Neutrophil (primary cell): Measurements from ENCODE around the gene SORD.

Experiments used
- H3K27ac ChIP-seq: fragments of 200-600 bp; sonication (generic); 2 replicates; pipeline ENCODE4 v1.5.1; 2016; ENCODE audit warnings: mild to moderate bottlenecking, moderate library complexity
- H3K27me3 ChIP-seq: fragments of 200-600 bp; sonication (generic); 2 replicates; pipeline ENCODE4 v1.6.0; 2016; ENCODE audit warnings: mild to moderate bottlenecking
- H3K36me3 ChIP-seq: fragments of 200-600 bp; sonication (generic); 2 replicates; pipeline ENCODE4 v1.5.1; 2017
- H3K4me1 ChIP-seq, 2 experiments: fragments of 200-600 bp in 1 of 2; sonication (generic) in 1 of 2; 1 replicate in 1 of 2; 2 replicates in 1 of 2; pipeline versions ENCODE4 v1.5.1 to v1.6.1; 2013 to 2016; ENCODE audit warnings: low read depth in 1 of 2, low read length in 1 of 2, mild to moderate bottlenecking in 1 of 2, moderate library complexity in 1 of 2; ENCODE audit not compliant: control insufficient read depth in 1 of 2, insufficient read depth in 1 of 2
- H3K4me3 ChIP-seq, 2 experiments: fragments of 200-600 bp in 1 of 2; sonication (generic) in 1 of 2; 1 replicate in 1 of 2; 2 replicates in 1 of 2; pipeline ENCODE4 v1.5.1; 2013 to 2016; ENCODE audit warnings: low read depth in 1 of 2, low read length in 1 of 2, mild to moderate bottlenecking in 1 of 2, moderate library complexity in 1 of 2
- H3K9me3 ChIP-seq: fragments of 200-600 bp; sonication (generic); 2 replicates; pipeline ENCODE4 v1.5.1; 2016
- CTCF ChIP-seq: fragments of 200-600 bp; sonication (generic); IDR thresholded peaks from 2 replicates; pipeline ENCODE4 v1.5.1; 2016; ENCODE audit warnings: antibody characterized with exemption

The SORD gene

GRCh38 chr15:45091161-45091560 is 68.2 kb downstream of the SORD start:
- TF ChIP-seq CTCF: no peak
- H3K9me3 ChIP-seq: no peaks in the 10 kb centered on the region

GRCh38 chr15:45091576-45091975 is 68.6 kb downstream of the SORD start:
- H3K36me3 ChIP-seq: no peaks in the 10 kb centered on the region
- no peak overlapping the region for H3K27ac ChIP-seq
- no peak overlapping the region for H3K4me3 ChIP-seq
- TF ChIP-seq CTCF: no peak
- no peaks in the 10 kb centered on the region for H3K4me1 ChIP-seq
- no peaks in the 10 kb centered on the region for H3K9me3 ChIP-seq
- H3K27me3 ChIP-seq: peaks cover 9% of the 10 kb centered on the region

More at GRCh38 chr15:45091161-45091560, 68.2 kb downstream of the SORD start:
- Histone ChIP-seq H3K27ac (no peak overlapping the region), H3K36me3 (no peaks in the 10 kb centered on the region), H3K27me3 (peaks cover 9% of the 10 kb centered on the region), H3K4me3 (no peak overlapping the region), H3K4me1 (no peaks in the 10 kb centered on the region)

- H3K36me3 ChIP-seq: no peaks in the 10 kb centered on the region
- no peaks in the 10 kb centered on the region for H3K4me1 ChIP-seq
- TF ChIP-seq CTCF: no peak
- no peaks in the 10 kb centered on the region for H3K27me3 ChIP-seq
- no peaks in the 10 kb centered on the region for H3K9me3 ChIP-seq
- no peak overlapping the region for H3K27ac ChIP-seq
- H3K4me3 ChIP-seq: no peak overlapping the region
These were observed 70.0 kb downstream of the SORD start for GRCh38 chr15:45093013-45093412.

GRCh38 chr15:45093622-45094357 is 70.8 kb downstream of the SORD start:
- no peak for TF ChIP-seq CTCF
- Histone ChIP-seq H3K4me3 (no peak overlapping the region), H3K27me3 (no peaks in the 10 kb centered on the region)

GRCh38 chr15:45094358-45094730 is 71.3 kb downstream of the SORD start:
- H3K4me1 ChIP-seq: no peaks in the 10 kb centered on the region
- H3K27ac ChIP-seq: no peak overlapping the region
- no peaks in the 10 kb centered on the region for H3K36me3 ChIP-seq
- no peak overlapping the region for H3K4me3 ChIP-seq
- TF ChIP-seq CTCF: no peak
- H3K9me3 ChIP-seq: no peaks in the 10 kb centered on the region
- H3K27me3 ChIP-seq: no peaks in the 10 kb centered on the region

More at GRCh38 chr15:45093622-45094357, 70.8 kb downstream of the SORD start:
- H3K9me3 ChIP-seq: no peaks in the 10 kb centered on the region
- no peak overlapping the region for H3K27ac ChIP-seq
- no peaks in the 10 kb centered on the region for H3K36me3 ChIP-seq
- no peaks in the 10 kb centered on the region for H3K4me1 ChIP-seq
